Right lobe of liver (tissue), 4 donors: ENCODE results near the gene FRY.

ENCODE experiments used
- POLR2A ChIP-seq: fragments of 450-650 bp; IDR thresholded peaks from one replicate; pipeline ENCODE4 v1.6.1; 2017; ENCODE audit warnings: antibody characterized with exemption, mild to moderate bottlenecking
- TF ChIP-seq, protein P1 (sequence below), 4 donors: fragments of 200-600 bp in 3 of 4; fragments of 450-650 bp in 1 of 4; IDR thresholded peaks; one replicate each; pipeline versions ENCODE4 v1.5.1 to v1.8.0; 2016 to 2022; ENCODE audit warnings: antibody characterized with exemption in 4 of 4, mild to moderate bottlenecking in 2 of 4
- donor health status: DM: no; HTN: no; CAD: no.
- donor health status: DM: no; HTN: no; CAD: no.
- donor health status: DM: no; HTN: yes; CAD: no.

DNA sequence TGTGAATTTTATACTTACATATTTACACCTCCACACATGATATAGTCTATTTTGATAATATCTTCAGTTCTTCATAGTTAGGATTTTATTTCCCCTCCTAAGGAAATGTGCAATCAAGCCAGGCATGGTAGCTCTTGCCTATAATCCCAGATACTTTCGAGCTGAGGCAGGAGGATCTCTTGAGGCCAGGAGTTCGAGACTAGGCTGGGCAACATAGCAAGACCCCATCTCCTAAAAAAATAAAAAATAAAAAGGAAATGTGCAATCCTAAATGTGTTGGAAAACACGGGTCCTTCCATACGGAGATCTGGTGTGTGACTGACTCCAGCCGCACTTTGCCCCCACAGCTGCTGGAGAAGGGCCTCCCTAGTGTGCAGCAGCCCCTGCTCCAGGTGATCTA, 212.1 kb downstream of the FRY start:
- TF ChIP-seq, protein P1, sequence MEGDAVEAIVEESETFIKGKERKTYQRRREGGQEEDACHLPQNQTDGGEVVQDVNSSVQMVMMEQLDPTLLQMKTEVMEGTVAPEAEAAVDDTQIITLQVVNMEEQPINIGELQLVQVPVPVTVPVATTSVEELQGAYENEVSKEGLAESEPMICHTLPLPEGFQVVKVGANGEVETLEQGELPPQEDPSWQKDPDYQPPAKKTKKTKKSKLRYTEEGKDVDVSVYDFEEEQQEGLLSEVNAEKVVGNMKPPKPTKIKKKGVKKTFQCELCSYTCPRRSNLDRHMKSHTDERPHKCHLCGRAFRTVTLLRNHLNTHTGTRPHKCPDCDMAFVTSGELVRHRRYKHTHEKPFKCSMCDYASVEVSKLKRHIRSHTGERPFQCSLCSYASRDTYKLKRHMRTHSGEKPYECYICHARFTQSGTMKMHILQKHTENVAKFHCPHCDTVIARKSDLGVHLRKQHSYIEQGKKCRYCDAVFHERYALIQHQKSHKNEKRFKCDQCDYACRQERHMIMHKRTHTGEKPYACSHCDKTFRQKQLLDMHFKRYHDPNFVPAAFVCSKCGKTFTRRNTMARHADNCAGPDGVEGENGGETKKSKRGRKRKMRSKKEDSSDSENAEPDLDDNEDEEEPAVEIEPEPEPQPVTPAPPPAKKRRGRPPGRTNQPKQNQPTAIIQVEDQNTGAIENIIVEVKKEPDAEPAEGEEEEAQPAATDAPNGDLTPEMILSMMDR (IDR thresholded peaks at IDR 0.05) = no peak
- TF ChIP-seq POLR2A = no peak
